HG03280 (cell line): ENCODE measurements around the gene GRB7.
"Not testable (repeated sequence)": the region's sequence is repeated elsewhere in the genome, so short reads cannot be mapped to it uniquely, and the experiment has no call there.

ENCODE experiments used
- ATAC-seq: cut with Tn5 transposase; IDR thresholded peaks from one replicate; pipeline ENCODE4 v1.9.1; 2021; ENCODE audit warnings: mild to moderate bottlenecking, moderate library complexity; ENCODE audit not compliant: unreplicated experiment

Gene GRB7

DNA sequence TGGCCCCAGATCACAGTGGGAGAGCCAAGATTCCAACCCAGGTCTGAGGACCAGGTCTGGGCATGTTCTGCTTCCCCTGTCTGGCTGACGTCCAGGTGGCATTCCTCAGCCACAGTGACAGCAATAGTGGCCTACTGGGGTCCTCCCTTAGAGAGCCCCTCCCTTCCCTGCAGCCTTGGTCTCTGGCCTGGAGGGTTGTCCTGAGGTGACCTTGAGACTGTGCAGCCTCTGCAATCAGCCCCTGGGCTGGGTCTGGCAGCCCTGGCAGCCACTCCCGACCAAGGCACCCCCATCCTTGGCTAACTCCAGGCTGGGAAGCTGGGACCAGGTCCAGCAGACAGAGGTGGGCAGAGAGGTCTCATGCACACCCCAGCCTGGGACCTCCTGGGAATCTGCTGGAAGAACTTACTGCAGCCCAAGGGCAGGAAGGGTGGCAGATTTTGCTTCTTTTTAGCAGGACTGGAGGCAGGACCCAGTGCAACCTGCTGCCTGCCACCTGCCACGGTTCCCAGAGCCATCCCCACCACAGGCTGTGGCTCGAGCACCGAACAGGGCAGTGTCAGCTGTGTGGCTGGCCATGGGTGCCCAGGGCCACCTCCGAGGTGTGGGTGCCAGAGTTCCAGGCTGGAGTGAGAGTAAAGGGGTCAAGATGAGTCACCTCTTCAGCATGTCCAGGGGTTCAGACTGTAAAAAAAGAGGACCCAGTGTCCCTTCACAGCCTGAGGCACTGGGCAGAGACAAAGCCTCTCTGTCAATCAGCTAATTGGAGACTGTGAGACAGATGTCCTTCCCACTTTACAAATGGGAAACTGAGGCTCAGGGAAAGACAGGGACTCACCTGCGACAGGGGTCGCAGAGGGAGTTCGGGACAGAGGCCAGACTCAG lies 12.6 kb downstream of the GRB7 start:
- ATAC-seq, result no peak

DNA sequence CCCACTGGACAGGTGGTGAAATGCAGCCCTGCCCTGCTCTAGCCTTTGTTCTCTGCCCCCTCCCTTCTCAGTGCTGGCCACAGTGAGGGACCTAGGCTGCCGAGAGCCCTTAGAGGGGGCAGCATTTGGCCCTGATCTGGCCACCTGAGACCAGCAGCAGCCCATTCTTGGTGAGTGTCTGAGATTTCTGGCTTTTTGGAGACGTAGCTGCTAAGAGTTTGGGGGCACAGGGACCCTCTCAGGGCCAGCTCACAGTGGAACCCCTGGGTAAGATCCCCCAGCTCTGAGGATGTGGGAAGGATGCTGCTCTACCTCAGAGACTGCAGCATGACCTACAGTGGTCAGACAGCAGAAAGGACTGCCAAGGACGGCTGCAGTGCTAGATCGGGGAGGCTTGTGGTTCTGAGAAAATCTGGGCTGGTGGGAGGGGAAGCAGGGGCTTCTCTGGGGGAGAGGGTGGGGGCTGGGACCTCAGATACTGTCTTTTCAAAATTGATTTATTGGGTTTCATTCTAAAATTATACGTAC lies 13.3 kb downstream of the GRB7 start:
- ATAC-seq, result no peak

DNA sequence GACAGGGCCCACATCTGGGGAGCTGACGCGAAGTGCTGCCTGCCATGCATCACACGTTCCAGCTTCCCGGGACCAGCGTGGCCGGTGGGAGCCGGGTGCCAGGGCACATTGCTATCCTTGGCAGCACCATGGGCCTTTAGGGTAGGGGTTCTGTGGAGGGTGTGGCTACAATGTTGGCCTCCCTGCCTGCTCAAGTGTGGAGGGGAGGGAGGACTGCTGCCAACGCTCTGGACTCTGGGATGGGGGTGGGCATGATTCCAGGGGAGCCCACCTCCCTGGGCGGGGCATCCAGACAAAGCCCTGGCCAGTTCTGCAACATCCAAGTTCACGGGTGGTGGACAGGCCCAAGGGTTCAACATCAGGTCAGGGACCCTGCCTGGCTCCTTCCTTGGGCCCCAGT lies 13.9 kb downstream of the GRB7 start:
- ATAC-seq, result no peak

DNA sequence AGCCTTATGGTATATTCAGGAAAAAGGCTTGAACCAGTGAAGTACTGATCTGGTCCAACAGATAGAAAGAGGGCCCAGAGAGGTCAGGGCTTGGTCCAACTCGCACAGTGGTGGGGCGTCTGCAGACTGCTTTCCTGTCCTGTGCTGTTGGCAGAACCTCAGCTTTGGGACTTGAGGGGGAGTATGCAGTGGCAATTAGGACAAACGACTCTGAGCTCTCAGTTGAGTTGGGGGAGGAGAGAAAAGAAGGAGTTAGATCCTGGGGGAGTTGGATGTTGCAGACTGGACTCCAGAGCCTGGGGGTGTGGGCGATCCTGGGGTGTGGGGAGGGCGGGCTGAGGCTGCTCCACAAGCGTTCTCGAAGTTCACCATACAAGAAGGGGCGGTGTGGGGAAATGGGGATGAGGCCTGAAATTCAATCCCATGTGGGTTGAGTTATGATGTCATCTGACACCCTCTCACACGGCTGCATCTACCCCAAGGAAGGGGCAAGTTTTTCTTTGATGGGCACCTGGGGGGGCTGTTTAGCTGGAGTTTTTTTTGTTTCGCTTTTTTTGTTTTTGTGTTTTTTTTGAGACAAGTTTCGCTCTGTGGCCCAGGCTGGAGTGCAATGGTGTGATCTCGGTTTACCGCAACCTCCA lies 14.6 kb downstream of the GRB7 start:
- ATAC-seq, result no peak

DNA sequence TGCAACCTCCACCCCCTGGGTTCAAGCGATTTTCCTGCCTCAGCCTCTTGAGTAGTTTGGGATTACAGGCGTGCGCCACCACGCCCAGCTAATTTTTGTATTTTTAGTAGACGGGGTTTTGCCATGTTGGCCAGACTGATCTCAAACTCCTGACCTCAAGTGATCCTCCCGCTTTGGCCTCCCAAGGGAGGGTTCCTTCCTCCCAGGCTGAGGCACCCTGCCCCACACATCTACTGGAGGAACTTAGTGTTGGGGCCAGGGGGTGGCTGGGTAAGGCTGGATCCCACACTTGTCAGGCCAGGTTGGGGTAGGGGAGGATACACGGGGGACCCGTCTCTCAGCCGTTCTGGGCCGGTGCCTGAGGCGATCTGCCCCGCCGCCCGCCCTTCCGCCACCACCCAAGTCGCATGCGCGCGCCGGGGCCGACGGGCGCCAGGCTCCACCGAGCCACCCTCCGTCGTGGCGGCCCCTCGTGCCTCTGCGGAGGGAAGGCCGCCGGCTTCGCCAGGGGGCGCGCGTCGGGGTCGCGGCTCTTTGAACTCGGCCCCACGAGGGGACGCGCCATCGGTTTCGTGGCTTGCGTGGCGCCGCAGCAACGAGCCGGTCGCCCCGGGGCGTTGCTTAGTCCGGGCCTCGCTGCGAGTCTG lies 15.9 kb downstream of the GRB7 start:
- ATAC-seq, result peak; percentile 27

DNA sequence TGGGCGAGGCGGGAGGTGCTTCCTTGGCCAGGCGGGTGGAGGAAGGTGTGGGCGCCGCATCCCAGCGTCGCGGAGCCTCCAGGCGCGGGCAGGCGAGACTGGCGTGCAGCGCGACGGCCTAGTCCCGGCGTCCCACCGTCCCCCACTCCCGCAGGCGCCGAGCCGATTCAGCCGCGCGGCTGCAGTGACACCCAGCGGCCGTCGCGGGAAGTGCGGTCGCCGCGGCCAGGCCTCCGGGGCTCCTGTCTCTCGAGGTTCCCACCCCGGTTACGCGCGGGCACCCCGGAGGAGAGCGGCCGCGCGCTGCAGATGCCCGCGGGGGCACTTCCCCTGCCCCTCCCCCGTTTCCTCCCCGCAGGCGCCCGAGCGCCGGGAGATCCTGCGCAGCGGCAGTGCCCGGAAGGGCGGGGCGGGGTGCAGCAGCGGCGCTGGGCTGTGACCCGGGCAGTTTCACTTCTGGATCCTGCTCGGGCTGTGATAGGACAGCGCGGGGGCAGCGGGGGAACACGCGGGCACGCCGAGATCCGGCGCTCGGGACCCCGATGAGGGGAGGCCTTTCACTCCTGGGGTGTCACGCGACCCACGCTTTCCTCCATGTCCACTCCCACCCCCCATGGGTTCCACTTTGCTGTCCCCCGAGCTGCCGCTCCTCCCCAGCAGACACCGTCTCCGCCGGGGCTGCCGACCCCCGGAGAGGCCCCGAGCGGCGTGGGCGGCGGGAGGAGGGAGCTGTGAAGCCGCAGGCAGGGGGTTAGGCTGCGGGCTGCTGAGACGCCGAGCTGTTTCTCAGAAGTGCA lies 16.6 kb downstream of the GRB7 start:
- ATAC-seq, result peak; percentile 62

DNA sequence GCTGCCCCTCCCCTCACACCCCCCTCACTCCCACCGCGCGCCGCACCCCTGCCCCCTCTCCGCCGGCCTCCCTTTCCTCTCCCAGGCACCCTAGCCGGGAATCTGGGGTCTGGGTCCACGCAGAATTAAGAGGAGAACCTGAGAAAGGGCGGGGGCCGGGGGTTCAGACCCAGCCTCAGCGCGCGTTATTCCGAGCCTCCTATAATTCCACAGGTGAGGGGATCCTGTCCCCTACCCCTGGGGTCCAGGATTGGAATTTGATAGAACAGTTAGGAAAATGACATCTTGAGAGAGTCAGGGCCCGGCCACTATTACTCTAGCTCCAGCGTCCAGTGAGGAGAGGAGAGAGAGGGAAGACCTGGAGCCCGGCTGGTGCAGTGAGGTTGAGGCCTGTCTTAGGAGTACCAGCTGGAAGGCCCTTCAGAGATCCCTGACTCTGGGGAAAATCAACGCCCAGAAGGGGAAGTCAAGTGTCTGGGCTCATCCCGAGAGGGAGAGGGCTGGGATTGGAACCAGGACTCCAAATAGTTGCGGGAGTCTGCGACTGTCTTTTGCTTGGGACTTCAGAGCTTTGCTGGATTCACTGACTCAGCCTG lies 17.3 kb downstream of the GRB7 start:
- no peak for ATAC-seq

DNA sequence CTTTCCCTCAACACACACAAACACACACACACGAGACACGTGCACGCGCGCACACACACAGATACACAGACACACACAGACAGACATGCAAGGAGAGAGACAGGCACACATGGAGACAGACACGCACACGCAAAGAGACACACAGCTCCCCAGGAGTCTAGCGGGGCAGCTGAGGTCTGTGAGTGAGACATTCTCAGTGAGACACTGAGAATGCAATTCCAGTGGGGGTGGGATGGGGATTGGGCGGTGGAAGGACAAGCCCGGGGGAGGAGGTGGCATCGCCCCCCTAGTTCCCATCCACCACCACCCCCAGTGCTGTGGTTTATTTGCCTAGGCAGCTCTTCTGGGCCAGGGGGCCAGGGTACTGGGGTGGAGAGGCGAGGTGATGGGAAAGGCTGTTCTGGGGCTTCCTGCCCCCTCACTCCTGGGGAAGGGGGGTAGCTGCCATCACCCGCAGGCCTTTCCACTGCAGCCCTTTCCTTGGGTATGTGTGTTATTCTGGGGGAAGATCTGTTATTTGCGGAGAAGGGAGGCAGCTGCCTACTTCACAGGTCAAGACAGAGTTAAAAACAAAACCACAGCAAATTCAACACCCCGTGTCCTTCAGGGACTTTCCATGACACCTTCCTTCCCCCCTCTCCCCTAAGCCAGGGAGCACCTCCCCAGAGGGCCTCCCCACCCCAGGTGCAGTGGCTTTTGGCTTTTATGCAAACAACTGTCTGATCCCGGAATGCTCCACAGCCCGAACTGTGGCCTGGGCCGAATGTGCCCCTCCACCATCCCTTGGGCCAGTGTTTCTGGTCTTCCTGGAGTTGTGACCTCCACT lies 18.0 kb downstream of the GRB7 start:
- ATAC-seq, result no peak

DNA sequence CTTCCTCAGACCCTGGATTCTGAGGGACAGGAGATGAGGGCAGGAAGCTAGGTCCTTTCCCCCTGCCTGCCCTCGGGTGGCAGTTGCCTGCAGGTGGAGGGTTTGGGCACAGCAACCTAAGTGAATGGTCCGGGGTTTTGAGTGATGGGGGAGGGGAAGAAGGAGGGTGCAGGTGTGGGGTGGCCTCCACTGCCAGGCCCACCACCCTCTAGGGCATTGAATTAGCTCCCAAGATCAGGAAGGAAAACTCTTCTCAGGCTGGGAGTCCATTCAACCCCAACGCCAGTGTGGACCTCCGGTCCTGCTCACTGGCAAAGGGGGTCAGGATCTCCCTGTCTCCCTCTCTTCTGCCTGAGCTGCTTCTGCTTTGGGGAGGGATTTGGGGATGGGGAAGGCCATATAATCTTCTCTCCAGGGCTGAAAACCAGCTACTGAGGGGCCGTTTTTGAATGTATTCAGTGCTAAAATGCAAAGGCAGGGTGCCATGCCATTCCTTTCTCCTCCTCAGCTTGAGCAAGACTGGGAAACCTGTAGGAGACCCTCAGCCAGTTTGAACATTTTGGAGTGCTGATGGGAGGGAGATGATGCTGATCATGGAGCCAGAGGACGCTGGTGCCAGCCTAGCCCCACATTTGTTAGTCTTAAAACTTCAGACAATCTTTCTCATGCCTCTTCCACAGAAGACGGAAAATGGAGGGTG lies 18.8 kb downstream of the GRB7 start:
- ATAC-seq, result no peak

DNA sequence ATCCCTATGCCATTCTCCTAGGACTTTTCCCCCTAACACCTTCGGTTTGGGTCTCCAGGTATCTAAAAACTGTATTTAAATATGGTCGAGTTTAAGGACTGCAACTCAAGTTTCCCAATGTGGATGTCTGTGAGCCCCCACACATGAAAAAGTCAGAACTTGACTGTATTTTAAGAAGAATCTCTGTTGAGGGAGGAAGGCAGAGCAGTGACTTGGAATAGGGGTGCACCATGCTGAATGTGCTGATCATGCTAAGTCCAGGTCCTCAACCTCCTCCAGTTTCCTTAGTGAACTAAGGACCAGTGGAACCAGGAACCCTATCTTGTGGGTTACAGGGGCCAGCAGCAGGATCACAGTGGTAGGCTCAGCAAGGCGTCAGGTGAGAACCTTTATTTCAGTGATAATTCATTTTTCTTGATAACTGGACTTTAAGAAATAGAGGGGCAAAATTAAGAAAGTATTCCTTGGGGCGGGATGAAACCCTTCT lies 19.5 kb downstream of the GRB7 start:
- no peak for ATAC-seq

DNA sequence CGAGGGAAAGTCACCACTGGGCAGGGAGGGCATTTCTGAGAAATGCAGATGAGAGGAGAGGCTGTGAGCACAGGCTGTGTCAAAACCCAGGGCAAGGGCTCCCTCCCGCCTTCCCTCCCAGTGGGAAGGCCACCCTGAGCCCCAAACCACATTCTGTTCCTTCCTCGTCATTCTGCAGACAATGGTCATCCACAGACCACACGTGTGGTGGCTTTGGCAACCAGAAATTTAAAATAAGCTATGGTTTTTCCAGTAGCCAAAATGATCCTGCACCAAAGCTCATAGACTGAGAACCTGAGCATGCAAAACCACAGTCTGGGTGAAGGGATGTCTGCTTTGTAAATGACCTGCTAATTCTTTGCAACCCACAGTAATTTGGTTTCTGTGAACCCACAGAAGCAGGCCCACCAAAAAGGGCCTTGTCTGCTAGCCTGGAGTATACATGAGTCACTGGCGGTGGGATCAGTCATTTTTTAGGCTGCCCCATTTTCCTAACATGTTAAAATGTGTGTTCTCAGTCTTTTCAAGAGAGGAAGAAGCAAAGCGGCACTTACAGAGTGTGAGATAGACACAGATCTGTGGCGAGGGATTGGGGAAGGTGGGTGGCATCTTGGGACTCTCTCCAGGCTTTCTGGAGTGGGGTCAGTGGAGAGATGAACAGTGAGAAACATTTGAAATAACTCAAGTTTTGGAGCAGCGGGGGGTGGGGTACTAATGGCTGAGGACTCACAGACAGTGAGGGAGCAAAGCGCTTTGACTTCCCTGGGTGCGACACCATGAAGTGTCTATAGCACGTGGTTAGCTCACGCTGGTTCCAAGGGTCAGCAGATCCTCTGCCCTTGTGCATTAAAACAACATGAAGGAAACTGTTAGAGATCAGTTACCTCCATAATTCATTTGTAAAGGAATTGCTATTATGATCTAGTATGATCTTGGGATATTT lies 20.5 kb downstream of the GRB7 start:
- no peak for ATAC-seq

DNA sequence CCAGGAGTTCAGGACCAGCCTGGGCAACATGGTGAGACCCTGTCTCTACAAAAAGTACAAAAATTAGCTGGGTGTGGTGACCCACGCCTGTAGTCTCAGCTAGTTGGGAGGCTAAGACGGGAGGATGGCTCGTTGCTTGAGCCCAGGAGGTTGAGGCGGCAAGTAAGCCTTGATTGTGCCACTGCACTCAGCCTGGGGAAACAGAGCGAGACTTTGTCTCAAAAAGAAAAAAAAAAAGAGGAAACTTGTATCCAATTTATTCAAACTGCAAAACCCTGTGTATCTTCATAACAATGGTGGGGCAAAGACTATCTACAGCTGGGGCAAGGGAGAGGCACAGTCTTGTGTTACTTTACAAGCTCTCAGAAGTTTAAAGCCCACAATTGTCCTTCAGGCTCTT lies 21.5 kb downstream of the GRB7 start:
- no peak for ATAC-seq

DNA sequence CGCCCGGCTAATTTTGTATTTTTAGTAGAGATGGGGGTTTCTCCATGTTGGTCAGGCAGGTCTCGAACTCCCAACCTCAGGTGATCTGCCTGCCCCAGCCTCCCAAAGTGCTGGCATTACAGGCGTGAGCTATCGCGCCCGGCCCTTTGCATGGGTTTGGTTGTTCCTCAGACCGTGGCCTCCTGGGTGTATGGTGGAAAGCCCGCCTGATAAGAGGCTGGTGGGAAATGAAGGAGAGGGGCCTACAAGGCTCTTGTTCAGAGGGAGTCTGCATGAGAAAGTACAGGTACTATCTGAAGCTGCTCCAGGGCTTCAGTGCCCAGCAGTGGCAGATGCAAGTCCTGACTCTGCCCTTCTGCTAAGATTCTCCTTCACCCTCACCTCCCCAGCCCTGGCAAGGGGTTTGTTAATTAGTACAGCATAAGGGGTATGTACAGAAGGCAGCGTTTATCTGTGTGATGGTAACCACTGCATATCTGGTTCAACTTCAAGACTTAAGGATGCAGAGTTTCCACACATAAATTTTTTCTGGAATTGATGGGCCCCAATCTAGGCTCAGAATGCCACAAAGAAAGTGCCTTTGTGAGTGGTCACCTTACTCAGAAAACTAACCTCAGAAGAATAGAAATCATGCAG lies 24.2 kb downstream of the GRB7 start:
- ATAC-seq, result no peak

DNA sequence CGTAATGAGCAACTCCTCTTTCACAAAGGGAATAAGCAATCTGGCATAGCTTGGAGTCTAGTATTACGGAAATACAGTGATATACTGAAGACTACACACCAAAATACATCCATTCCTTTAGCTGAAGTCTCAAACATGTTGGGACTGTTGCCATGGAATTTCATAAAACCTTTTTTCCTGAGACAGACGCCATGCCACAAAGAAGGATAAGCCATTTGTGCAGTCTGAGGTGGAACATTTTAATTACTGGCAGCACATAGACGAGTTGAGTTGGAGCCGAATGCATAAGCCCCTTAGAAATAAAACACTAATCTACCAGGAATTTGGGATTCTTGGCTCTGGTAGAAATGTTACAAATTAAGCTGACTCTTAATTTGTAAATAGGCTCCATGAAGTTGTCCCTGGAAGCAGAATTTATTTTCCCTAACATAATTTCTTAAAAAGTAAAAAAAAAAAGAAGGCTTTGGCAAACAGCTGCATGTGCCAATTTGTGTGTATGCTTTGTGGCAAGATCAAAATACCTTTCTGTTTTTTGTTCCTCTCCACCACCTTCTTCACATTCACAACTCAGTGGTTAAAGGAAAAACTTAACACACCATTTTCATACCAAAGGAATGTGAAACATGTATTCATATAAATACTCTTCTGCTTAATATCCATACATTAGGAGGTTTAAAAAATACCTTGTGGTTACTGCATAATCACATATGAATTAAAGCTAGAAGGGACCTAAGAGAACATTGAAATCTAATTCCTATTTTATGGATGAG lies 25.5 kb downstream of the GRB7 start:
- no peak for ATAC-seq

DNA sequence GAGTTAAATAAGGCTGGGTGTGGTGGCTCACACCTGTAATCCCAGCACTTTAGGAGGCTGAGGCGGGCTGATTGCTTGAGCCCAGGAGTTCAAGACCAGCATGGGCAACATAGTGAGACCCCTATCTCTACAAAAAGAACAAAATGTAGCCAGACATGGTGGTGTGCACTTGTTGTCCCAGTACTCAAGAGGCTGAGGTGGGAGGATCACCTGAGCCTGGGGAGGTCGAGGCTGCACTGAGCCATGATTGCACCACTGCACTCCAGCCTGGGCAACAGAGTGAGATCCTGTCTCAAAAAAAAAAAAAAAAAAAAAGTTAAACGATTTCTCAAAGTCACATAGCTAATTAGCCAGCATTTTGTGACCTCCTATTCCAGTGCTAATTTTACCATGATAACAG lies 26.4 kb downstream of the GRB7 start:
- ATAC-seq, result not testable (repeated sequence)

DNA sequence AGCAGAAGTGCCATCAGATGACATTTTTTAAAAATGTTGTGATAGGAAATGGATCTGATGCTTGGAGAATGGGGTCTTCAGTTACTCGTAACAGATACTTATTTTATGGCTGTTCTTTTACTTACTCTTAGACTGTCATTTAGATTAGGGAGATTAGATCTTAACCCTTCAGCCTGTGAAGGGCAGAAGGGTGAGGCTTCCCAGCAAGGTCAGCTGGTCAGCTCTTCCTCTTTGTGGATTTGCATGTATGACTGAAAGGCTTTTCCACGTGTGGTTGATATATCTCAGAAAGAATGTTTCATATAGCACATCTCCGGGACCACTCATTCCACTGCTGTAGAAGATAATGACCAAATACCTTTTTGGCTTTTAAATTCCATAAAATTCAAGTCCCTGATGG lies 27.4 kb downstream of the GRB7 start:
- ATAC-seq, result no peak

DNA sequence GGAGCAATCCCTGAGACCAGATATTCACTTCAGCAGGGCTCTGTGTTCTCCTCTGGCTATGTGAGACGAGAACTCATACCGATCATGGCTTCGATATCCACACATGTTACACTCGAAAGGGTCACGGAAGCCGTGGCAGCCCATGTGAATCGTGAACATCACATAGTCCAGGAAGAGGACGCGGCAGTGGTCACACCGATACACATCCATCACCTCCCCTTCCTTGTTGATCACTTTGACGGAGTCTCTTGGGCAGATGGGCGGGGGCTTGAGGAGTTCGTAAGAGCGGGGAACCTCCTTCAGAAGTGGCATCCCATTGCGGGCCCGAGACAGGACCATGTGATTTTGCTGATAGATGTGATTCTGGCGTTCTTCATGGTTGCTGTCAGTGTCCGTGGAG lies 28.0 kb downstream of the GRB7 start:
- ATAC-seq, result no peak
